GM18870 (cell line): Measurements from ENCODE around the gene RFTN2.
"Not testable (repeated sequence)": the region's sequence is repeated elsewhere in the genome, so short reads cannot be mapped to it uniquely, and the experiment has no call there.

Experiments
- ATAC-seq: cut with Tn5 transposase; IDR thresholded peaks from one replicate; pipeline ENCODE4 v1.9.1; 2021; ENCODE audit warnings: moderate library complexity; ENCODE audit not compliant: unreplicated experiment

RFTN2 gene

GRCh38 chr2:197675711-197676188 is 363 bp upstream of the RFTN2 start:
- ATAC-seq, result no peak

GRCh38 chr2:197674591-197674990 is 796 bp downstream of the RFTN2 start:
- no peak for ATAC-seq

- ATAC-seq, result no peak
Measured at GRCh38 chr2:197674060-197674459, 1.3 kb downstream of the RFTN2 start.

- no peak for ATAC-seq
Measured at GRCh38 chr2:197673606-197674005, 1.8 kb downstream of the RFTN2 start.

GRCh38 chr2:197673106-197673505 is 2.3 kb downstream of the RFTN2 start:
- ATAC-seq, result no peak

GRCh38 chr2:197672371-197672893 is 3.0 kb downstream of the RFTN2 start:
- ATAC-seq, result no peak

GRCh38 chr2:197669077-197669476 is 6.3 kb downstream of the RFTN2 start:
- no peak for ATAC-seq

GRCh38 chr2:197668296-197668695 is 7.1 kb downstream of the RFTN2 start:
- ATAC-seq, result no peak

- ATAC-seq, result no peak
Measured at GRCh38 chr2:197666277-197666676, 9.1 kb downstream of the RFTN2 start.

GRCh38 chr2:197661626-197662025 is 13.8 kb downstream of the RFTN2 start:
- no peak for ATAC-seq

GRCh38 chr2:197657562-197657961 is 17.8 kb downstream of the RFTN2 start:
- ATAC-seq, result no peak

GRCh38 chr2:197647961-197648690 is 27.3 kb downstream of the RFTN2 start:
- ATAC-seq, result no peak

- ATAC-seq, result no peak
Measured at GRCh38 chr2:197641666-197642065, 33.7 kb downstream of the RFTN2 start.

- not testable (repeated sequence) for ATAC-seq
Measured at GRCh38 chr2:197640571-197641122, 34.7 kb downstream of the RFTN2 start.

- no peak for ATAC-seq
Measured at GRCh38 chr2:197633109-197633657, 42.2 kb downstream of the RFTN2 start.

GRCh38 chr2:197628043-197628500 is 47.3 kb downstream of the RFTN2 start:
- peak; percentile 57 for ATAC-seq

- no peak for ATAC-seq
Measured at GRCh38 chr2:197626965-197627625, 48.3 kb downstream of the RFTN2 start.

GRCh38 chr2:197620133-197620532 is 55.3 kb downstream of the RFTN2 start:
- ATAC-seq, result no peak

- ATAC-seq, result no peak
Measured at GRCh38 chr2:197615016-197615652, 60.3 kb downstream of the RFTN2 start.

- no peak for ATAC-seq
Measured at GRCh38 chr2:197614532-197614931, 60.9 kb downstream of the RFTN2 start.

- ATAC-seq, result no peak
Measured at GRCh38 chr2:197613509-197613987, 61.8 kb downstream of the RFTN2 start.
